IPS-20b (cell line): ENCODE data around the gene STXBP6.
"Not testable (repeated sequence)": the region's sequence is repeated elsewhere in the genome, so short reads cannot be mapped to it uniquely, and the experiment has no call there.

Source experiments
- H3K27ac ChIP-seq: one replicate; pipeline ENCODE4 v1.5.1; 2013; ENCODE audit warnings: low read length
- H3K27me3 ChIP-seq: 2 replicates; pipeline ENCODE4 v1.6.1; 2013; ENCODE audit warnings: mild to moderate bottlenecking, low read length, inconsistent platforms; ENCODE audit not compliant: insufficient read depth
- H3K36me3 ChIP-seq: 2 replicates; pipeline ENCODE4 v1.6.1; 2013; ENCODE audit warnings: low read depth, mild to moderate bottlenecking, inconsistent platforms, low read length, moderate library complexity; ENCODE audit not compliant: insufficient read depth
- H3K4me1 ChIP-seq: 2 replicates; pipeline ENCODE4 v1.6.1; 2013; ENCODE audit warnings: mild to moderate bottlenecking, control low read depth, inconsistent platforms, low read length, moderate library complexity; ENCODE audit not compliant: insufficient read depth
- H3K4me3 ChIP-seq: 2 replicates; pipeline ENCODE4 v1.5.1; 2013; ENCODE audit warnings: mild to moderate bottlenecking, low read length, inconsistent platforms
- H3K9ac ChIP-seq: 2 replicates; pipeline ENCODE4 v1.6.1; 2013; ENCODE audit warnings: low read depth, mild to moderate bottlenecking, inconsistent platforms, low read length, moderate library complexity
- H3K9me3 ChIP-seq: 2 replicates; pipeline ENCODE4 v1.6.1; 2013; ENCODE audit warnings: mild to moderate bottlenecking, low read depth, low read length, inconsistent platforms; ENCODE audit not compliant: insufficient read depth

The STXBP6 gene

DNA sequence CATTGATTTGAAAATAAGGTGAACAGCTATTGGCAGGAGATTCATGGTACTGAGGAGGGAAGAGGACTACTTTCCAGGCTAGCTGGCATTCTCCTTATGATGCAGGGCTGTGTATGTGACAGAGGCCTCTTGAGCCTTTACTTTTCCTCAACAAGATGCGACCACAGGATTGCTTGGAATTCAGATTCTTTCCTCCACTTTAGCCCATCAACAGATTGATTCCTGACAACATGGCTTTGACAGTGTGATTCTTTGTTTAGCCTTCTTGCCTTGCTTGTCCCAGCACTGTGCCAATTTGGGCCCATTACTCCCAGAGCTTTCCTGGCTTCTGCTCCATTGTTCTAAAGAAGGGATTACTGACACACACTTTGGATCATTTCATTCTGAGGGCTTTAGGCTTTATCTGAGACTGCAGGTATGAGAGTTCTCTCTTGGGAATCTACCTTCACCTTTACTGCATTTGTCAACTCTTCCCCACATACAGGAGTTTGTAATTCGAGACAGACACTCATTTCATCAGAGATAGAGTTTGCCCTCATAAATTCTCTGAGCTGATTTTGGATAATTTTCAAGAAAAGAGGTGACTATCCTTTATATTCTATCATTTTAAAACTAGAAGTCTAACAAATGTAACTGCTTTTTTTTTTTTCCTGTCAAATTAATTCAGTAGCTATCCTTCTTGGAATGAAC, 209.6 kb downstream of the STXBP6 start:
- H3K27me3 ChIP-seq = no peaks in the 10 kb centered on the region
- H3K36me3 ChIP-seq = no peaks in the 10 kb centered on the region
- no peaks in the 10 kb centered on the region for H3K9me3 ChIP-seq
- no peak overlapping the region for H3K4me3 ChIP-seq
- H3K9ac ChIP-seq = no peak overlapping the region
- H3K4me1 ChIP-seq = no peaks in the 10 kb centered on the region; the same call in 1 of the 2 replicates
- no peak overlapping the region for H3K27ac ChIP-seq

DNA sequence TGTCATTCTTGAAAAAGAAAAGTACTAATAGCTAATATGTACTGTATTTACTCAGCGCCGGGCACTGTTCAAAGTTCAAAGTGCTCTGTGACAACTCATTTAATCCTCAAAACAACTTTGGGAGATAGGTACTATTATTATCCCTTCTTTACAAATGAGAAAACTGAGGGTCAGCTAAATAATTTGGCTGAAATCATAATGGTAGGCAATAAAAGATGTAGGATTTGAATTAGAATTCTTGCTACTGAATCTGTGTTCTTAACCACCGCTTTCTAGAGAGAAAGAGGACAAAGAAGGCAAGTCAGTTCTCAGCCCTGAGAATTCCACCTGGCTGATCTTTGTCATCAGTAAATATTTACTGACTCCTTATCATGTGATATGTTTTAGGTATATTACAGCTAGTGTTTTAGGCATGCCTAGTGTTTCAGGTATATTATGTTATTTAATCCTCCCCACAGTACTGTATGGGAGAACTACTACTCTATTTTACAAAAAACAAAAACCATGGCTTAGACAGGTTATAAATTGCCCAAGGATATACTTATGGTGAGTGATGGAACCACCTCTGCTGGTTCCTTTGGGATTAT, 210.2 kb downstream of the STXBP6 start:
- H3K4me3 ChIP-seq = no peak overlapping the region
- H3K27me3 ChIP-seq = no peaks in the 10 kb centered on the region
- no peak overlapping the region for H3K9ac ChIP-seq
- H3K27ac ChIP-seq = no peak overlapping the region
- no peaks in the 10 kb centered on the region for H3K36me3 ChIP-seq
- H3K4me1 ChIP-seq = no peaks in the 10 kb centered on the region; the same call in 1 of the 2 replicates
- H3K9me3 ChIP-seq = no peaks in the 10 kb centered on the region

DNA sequence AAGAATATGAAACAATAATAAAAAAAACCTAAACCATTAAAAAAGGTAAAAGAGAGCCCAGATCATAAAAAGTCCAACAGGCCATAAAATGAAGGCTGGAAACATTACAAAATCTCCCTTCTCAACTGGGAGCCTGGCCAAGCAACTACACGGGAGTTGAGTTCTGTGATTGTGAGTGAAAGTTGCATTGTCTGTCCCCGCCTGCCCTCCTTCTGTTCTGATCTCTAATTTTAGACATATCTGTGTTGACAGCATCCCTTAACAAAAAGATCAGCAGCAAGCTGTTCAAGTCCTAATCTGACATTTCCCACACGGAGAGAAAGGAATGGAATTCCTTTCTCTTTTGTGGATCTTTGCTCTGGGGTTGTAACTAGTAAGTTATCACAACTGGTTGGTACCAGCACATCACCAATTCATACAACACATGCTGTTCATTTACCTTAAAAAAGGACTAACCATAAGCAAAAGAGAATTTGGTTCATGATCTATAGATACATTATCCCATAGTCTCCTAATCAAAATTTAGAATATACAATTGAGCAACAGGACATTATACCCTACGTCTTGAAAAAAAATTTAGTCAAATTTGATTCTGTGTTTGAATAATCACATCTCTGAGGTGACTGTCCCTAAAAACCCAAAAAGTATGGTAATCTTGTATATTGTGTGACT, 210.9 kb downstream of the STXBP6 start:
- H3K4me3 ChIP-seq = no peak overlapping the region
- no peaks in the 10 kb centered on the region for H3K9me3 ChIP-seq
- no peaks in the 10 kb centered on the region for H3K27me3 ChIP-seq
- H3K4me1 ChIP-seq = no peaks in the 10 kb centered on the region; the same call in 1 of the 2 replicates
- H3K27ac ChIP-seq = no peak overlapping the region
- H3K9ac ChIP-seq = no peak overlapping the region
- no peaks in the 10 kb centered on the region for H3K36me3 ChIP-seq

DNA sequence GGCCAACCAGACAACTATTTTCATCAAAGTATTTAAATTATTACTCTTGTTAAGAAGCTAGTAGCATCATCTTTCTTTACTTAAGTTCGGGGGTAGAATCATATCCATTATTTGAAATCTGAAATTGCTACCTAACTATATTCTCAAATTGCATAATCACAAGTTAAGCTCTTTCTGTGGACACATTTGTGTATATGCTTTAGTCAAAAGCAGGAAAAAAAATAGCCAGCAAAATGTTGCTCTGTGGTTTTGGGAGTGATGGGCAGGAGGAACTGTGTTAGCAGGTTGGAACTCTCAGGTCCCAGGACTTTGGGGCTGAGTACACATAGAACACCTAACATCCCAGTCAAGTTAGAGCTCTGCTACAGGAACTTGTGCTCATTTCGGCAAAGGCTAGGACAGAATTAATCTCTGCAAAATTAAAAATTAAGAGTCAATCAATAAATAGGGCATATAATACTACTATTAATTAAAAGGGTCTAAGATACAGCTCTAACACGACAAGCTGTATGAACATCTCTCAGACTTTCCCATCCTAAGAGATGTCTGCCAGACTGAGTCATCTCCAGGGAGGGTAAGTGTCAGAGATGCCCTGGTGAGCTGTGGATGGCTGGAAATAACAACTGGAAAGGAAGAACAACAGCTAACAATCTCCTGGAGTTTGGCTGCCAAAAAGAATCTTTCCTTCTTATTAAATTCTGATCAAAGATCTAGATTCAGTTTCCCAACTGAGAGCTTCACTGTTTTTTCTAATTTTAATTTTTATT, 212.5 kb downstream of the STXBP6 start:
- H3K4me3 ChIP-seq = no peak overlapping the region
- no peaks in the 10 kb centered on the region; the same call in 1 of the 2 replicates for H3K4me1 ChIP-seq
- H3K27ac ChIP-seq = no peak overlapping the region
- no peaks in the 10 kb centered on the region for H3K27me3 ChIP-seq
- no peaks in the 10 kb centered on the region for H3K36me3 ChIP-seq
- H3K9me3 ChIP-seq = no peaks in the 10 kb centered on the region
- no peak overlapping the region for H3K9ac ChIP-seq

DNA sequence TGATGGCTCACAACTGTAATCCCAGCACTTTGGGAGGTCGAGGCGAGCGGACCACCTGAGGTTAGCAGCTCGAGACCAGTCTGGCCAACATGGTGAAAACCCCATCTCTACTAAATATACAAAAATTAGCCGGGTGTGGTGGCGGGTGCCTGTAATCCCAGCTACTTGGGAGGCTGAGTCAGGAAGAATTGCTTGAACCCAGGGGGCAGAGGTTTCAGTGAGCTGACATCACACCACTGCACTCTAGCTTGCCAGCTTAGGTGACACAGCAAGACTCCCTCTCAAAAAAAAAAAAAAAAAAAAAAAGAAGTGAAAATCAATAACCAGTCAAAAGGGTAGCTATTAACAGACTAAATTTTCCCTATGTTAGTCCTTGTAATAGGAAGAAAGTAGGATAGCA, 213.6 kb downstream of the STXBP6 start:
- not testable (repeated sequence) for H3K27ac ChIP-seq, H3K9ac ChIP-seq, H3K9me3 ChIP-seq, H3K36me3 ChIP-seq, H3K27me3 ChIP-seq, H3K4me3 ChIP-seq, H3K4me1 ChIP-seq

DNA sequence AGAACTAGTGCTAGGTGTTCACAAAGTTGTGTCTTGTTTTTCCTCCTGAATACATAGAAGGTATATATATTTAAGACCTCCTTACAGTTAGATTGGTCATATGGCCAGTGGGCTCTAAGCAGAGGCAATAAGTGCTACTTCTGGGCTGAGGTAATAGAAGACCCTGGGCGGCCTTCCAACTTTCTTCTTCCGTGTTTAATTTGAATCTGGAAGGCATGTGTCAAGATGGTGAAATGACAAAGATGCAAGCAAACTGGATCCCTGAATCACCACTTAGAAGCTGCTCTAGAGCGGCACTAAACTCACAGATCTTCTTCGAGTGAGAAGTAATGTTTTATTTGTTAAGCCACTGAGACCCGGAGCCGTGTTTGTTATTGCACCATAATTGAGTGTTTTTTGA, 215.0 kb downstream of the STXBP6 start:
- no peaks in the 10 kb centered on the region; the same call in 1 of the 2 replicates for H3K4me1 ChIP-seq
- no peak overlapping the region for H3K27ac ChIP-seq
- H3K4me3 ChIP-seq = no peak overlapping the region
- H3K27me3 ChIP-seq = no peaks in the 10 kb centered on the region
- H3K36me3 ChIP-seq = no peaks in the 10 kb centered on the region
- H3K9ac ChIP-seq = no peak overlapping the region
- no peaks in the 10 kb centered on the region for H3K9me3 ChIP-seq

DNA sequence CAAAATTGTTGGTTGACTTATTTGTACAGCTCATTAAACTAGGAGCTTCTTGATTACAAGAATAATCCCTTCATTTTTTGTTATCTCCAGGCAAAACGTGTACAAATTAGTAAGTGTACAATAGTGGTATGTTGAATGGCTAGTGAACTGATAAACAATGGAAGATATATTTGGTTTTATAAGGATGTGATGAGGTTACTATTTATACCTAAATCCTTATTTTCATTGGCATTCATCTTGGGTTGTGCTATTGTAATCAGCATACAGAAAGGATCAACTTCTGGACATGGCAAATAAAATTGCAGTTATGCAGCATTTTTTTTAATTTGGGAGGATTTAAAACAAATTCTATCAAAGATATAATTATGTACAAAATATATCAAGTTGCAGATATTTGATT, 216.6 kb downstream of the STXBP6 start:
- Histone ChIP-seq H3K9me3 (no peaks in the 10 kb centered on the region), H3K36me3 (no peaks in the 10 kb centered on the region), H3K9ac (no peak overlapping the region), H3K4me3 (no peak overlapping the region), H3K4me1 (no peaks in the 10 kb centered on the region; the same call in 1 of the 2 replicates), H3K27me3 (no peaks in the 10 kb centered on the region), H3K27ac (no peak overlapping the region)

DNA sequence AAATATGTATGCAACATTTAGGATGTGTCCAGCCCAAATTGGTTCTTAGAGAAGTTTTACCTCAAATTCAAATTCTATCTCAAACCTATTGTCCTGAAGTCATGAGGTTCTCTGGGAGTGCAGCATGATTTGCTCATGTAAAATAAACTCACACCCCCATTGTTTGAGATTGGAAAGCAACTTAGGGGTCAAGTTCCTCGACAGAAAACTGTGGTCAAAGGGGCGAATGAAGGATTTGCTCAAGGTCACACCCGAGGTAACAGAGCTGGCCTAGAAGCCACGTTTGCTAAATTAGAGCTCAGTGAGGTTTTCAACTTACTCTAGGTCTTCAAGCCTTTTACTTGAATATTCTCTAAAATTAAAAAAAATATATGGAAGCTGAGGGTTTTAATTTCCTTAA, 218.3 kb downstream of the STXBP6 start:
- Histone ChIP-seq H3K27ac (no peak overlapping the region), H3K9ac (no peak overlapping the region), H3K36me3 (no peaks in the 10 kb centered on the region), H3K27me3 (no peaks in the 10 kb centered on the region), H3K4me1 (no peaks in the 10 kb centered on the region), H3K4me3 (no peak overlapping the region), H3K9me3 (no peaks in the 10 kb centered on the region)

DNA sequence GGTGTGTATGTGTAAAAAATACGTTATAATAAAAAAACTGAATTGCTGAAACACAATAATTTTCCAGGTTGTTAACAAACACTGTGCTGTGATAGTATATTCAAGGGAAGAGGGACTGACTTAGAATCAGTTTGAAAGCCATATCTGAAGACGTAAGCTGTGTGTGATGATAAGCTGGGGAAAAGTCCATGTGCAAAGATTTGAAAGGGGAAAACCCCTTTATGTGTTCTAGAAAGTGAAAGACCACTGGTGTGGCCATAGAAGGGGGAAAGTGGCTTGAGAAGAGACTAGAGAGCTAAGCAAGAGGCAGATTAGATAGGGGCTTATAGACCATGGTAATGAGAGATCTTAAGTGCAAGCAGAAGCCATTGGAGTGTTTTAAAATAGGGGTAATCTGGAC, 220.1 kb downstream of the STXBP6 start:
- H3K27me3 ChIP-seq = no peaks in the 10 kb centered on the region
- H3K27ac ChIP-seq = no peak overlapping the region
- no peaks in the 10 kb centered on the region for H3K9me3 ChIP-seq
- no peak overlapping the region for H3K4me3 ChIP-seq
- H3K9ac ChIP-seq = no peak overlapping the region
- H3K36me3 ChIP-seq = no peaks in the 10 kb centered on the region
- H3K4me1 ChIP-seq = no peaks in the 10 kb centered on the region

DNA sequence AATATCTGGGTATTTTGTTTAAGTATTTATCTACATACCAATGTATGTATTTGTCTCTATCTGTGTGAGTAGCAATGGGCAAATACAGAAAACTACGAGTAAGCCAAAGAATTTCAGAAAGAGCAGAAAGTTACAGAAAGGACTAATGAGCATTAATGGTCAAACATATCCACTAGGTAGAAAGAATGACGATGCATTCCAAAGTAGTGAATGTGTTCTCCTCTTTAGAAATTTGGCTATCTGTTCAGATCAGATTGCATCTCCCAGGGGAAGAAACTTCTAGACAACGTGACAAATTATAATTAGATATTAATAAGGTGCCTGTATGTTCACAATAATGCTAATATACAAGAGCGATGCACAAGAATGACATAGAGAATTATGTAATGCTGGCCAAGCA, 221.5 kb downstream of the STXBP6 start:
- H3K9ac ChIP-seq = no peak overlapping the region
- no peaks in the 10 kb centered on the region for H3K9me3 ChIP-seq
- no peaks in the 10 kb centered on the region for H3K4me1 ChIP-seq
- H3K27me3 ChIP-seq = no peaks in the 10 kb centered on the region
- H3K27ac ChIP-seq = no peak overlapping the region
- H3K4me3 ChIP-seq = no peak overlapping the region
- no peaks in the 10 kb centered on the region for H3K36me3 ChIP-seq

DNA sequence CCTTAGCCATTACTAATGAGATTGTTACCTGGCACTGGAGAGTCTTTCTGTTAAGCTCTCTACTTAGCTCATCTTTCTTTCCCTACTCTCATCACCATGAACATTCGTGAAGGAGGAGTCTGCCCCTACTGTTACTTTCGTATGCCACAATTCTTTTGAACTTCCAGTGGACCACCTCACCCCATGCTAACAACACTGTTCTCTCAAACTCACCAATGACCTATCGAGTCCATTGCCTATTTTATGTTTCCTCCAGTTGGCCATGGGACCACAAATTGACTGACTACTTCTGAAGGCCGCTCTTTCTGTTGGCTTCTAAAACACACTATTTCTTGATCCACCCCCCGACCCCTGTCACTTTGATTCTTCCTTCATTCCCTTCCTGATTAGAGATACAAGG, 223.6 kb downstream of the STXBP6 start:
- Histone ChIP-seq H3K4me3 (no peak overlapping the region), H3K9ac (no peak overlapping the region), H3K27ac (no peak overlapping the region), H3K4me1 (no peaks in the 10 kb centered on the region), H3K36me3 (no peaks in the 10 kb centered on the region), H3K9me3 (no peaks in the 10 kb centered on the region), H3K27me3 (no peaks in the 10 kb centered on the region)
